Lower leg skin (tissue), 3 donors: ENCODE data around the gene CCDC9B.

Experiments
- CTCF ChIP-seq, 3 donors: fragments of 450-650 bp; IDR thresholded peaks; one replicate each; pipeline ENCODE4 v1.5.1; 2016; ENCODE audit warnings: antibody characterized with exemption in 3 of 3, mild to moderate bottlenecking in 3 of 3, moderate library complexity in 2 of 3
- POLR2A ChIP-seq, 2 donors: fragments of 450-650 bp; IDR thresholded peaks; one replicate each; pipeline ENCODE4 v1.6.1; 2016 to 2017; ENCODE audit warnings: antibody characterized with exemption in 2 of 2, mild to moderate bottlenecking in 1 of 2, moderate library complexity in 1 of 2

GRCh38 chr15:40327457-40327856, 13.3 kb downstream of the CCDC9B start:
- TF ChIP-seq CTCF (IDR thresholded peaks at IDR 0.05) (no peak), POLR2A (IDR thresholded peaks at IDR 0.05) (no peak)
